Ascending aorta (tissue), 2 donors: ENCODE results near the gene CIBAR2. TPM values are rescaled to one million over a fixed set of nuclear protein-coding genes. Genes with fewer than 3 reads are reported as not detected.
A peak's percentile ranks its signal among the peaks of the same experiment; 100 is the strongest.

Experiments used
- DNase-seq, 2 donors: peaks; one replicate each; pipeline ENCODE4 v3.0.0-alpha.2; 2019; ENCODE audit warnings: low spot score in 2 of 2
- H3K27ac ChIP-seq, 2 donors: fragments of 200-600 bp; sonication (generic); one replicate each; pipeline ENCODE4 v1.5.1; 2016 to 2017; ENCODE audit warnings: mild to moderate bottlenecking in 1 of 2
- H3K27me3 ChIP-seq: fragments of 200-600 bp; sonication (generic); one replicate; pipeline ENCODE4 v1.5.1; 2017
- H3K36me3 ChIP-seq, 2 donors: fragments of 200-600 bp; sonication (generic); one replicate each; pipeline ENCODE4 v1.5.1; 2016
- H3K4me1 ChIP-seq, 2 donors: fragments of 200-600 bp; sonication (generic); one replicate each; pipeline ENCODE4 v1.5.1; 2016 to 2017; ENCODE audit warnings: mild to moderate bottlenecking in 1 of 2
- H3K4me3 ChIP-seq, 2 donors: fragments of 200-600 bp; sonication (generic); one replicate each; pipeline ENCODE4 v1.5.1; 2016 to 2017; ENCODE audit warnings: mild to moderate bottlenecking in 1 of 2
- H3K9me3 ChIP-seq, 2 donors: fragments of 200-600 bp; sonication (generic); one replicate each; pipeline ENCODE4 v1.5.1; 2016
- intact Hi-C: fragments of 100-400 bp; cut with DNase I; formaldehyde crosslinking; loops from one replicate; pipeline ENCODE4 v1.15.1; 2023
- total RNA-seq: library from RNA; depleted of rRNA; stranded (reverse); fragments of >200 nt; gene quantifications from one replicate; pipeline ENCODE4 v1.1.0, GENCODE V29; 2016
- TF ChIP-seq, protein P1 (sequence below), 3 experiments: fragments of 200-600 bp in 2 of 3; fragments of 450-650 bp in 1 of 3; sonication (generic) in 2 of 3; IDR thresholded peaks; one replicate each; pipeline ENCODE4 v1.5.1; 2016 to 2019; ENCODE audit warnings: antibody characterized with exemption in 3 of 3, mild to moderate bottlenecking in 1 of 3, moderate library complexity in 1 of 3

CIBAR2 gene
- total RNA-seq, 1 donor from 2014 or later = not detected

DNA sequence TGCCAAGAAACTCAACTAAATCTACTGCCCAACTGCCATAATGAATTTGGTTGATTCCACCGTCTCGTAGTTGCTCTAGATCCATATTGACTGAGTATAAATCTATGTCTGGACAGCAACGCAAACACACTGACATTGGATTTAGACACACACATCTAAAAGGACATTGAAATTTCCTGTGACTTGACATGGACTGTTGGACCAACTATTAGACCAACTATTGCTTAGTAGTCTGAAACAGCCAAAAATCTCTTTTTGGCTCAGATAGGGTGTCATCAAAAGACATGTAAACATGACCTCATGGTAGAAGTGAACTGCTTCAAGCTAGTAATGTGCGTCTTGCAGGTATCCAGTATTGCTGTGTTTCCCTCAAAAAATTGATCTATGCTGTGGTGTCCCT lies 53.4 kb downstream of the CIBAR2 start:
- H3K27ac ChIP-seq = no peak overlapping the region
- H3K4me1 ChIP-seq = peaks cover 0 to 5% of the 10 kb centered on the region in 2 donors
- no peak overlapping the region for H3K4me3 ChIP-seq
- H3K36me3 ChIP-seq = no peaks in the 10 kb centered on the region
- TF ChIP-seq, protein P1, sequence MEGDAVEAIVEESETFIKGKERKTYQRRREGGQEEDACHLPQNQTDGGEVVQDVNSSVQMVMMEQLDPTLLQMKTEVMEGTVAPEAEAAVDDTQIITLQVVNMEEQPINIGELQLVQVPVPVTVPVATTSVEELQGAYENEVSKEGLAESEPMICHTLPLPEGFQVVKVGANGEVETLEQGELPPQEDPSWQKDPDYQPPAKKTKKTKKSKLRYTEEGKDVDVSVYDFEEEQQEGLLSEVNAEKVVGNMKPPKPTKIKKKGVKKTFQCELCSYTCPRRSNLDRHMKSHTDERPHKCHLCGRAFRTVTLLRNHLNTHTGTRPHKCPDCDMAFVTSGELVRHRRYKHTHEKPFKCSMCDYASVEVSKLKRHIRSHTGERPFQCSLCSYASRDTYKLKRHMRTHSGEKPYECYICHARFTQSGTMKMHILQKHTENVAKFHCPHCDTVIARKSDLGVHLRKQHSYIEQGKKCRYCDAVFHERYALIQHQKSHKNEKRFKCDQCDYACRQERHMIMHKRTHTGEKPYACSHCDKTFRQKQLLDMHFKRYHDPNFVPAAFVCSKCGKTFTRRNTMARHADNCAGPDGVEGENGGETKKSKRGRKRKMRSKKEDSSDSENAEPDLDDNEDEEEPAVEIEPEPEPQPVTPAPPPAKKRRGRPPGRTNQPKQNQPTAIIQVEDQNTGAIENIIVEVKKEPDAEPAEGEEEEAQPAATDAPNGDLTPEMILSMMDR (IDR thresholded peaks at IDR 0.05) = no peak
- no peak for DNase-seq
- H3K27me3 ChIP-seq = no peaks in the 10 kb centered on the region
- intact Hi-C loops = no loop called here
- no peaks in the 10 kb centered on the region for H3K9me3 ChIP-seq

DNA sequence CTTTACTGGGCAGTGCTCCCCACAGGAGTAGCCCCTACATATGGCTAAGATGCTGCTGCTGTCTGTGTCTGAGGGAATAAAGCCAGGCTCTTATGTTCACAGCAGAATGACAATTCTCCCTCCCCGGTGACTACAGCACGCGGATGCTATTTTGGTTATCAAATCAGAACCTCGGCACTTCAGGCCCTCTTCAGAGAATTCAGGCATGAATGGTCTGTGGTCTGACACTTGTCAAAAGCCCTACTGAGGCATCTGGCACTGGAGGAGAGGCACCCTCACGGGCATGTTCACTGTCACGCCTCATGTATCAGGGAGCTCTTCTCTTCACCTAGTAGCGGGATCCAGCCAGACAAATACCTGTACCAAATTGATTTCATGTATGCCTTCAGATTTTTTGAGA lies 54.3 kb downstream of the CIBAR2 start:
- intact Hi-C loops = no loop called here
- TF ChIP-seq, protein P1 (IDR thresholded peaks at IDR 0.05) = no peak

DNA sequence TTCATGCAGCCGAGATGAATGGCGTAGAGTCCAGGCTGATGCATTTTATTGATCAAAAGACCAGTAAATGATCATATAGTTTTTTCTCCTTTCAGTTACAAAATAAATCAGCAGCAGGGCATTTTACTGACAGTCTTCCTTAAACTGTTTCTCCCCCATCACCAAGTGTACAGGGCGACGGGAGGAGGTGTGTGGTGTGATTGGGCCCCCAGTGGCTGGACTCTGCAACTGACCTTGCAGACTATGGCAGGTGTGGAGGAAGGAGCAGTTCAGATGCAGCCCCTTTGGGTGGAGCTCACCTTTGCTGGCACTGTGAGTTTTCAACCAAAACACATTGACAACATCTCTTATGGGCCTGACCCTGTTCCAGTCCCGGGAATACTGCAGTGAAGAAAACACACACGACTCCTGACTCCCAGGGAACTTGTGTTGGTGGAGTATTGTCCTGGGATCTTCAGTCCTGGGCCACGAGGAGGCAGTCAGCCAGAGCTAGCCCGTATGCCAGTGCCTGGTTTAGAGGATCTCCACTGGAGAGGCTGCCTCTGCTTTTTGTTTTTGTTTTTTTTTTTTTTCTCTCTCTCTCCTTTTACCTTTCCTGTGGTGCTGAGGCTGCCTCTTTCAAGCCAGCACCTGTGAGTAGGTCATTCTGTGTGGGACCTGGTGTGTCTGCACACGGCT lies 54.9 kb downstream of the CIBAR2 start:
- H3K9me3 ChIP-seq = no peaks in the 10 kb centered on the region
- peaks cover 0 to 5% of the 10 kb centered on the region in 2 donors for H3K4me1 ChIP-seq
- no peak for DNase-seq
- H3K36me3 ChIP-seq = no peaks in the 10 kb centered on the region
- intact Hi-C loops = no loop called here
- no peak overlapping the region for H3K4me3 ChIP-seq
- no peak overlapping the region for H3K27ac ChIP-seq
- no peaks in the 10 kb centered on the region for H3K27me3 ChIP-seq
- TF ChIP-seq, protein P1 (IDR thresholded peaks at IDR 0.05) = no peak

More for the DNA sequence above, 54.3 kb downstream of the CIBAR2 start:
- Histone ChIP-seq H3K4me1 (peaks cover 0 to 5% of the 10 kb centered on the region in 2 donors), H3K36me3 (no peaks in the 10 kb centered on the region), H3K4me3 (no peak overlapping the region), H3K9me3 (no peaks in the 10 kb centered on the region), H3K27me3 (no peaks in the 10 kb centered on the region), H3K27ac (no peak overlapping the region)
- no peak for DNase-seq

DNA sequence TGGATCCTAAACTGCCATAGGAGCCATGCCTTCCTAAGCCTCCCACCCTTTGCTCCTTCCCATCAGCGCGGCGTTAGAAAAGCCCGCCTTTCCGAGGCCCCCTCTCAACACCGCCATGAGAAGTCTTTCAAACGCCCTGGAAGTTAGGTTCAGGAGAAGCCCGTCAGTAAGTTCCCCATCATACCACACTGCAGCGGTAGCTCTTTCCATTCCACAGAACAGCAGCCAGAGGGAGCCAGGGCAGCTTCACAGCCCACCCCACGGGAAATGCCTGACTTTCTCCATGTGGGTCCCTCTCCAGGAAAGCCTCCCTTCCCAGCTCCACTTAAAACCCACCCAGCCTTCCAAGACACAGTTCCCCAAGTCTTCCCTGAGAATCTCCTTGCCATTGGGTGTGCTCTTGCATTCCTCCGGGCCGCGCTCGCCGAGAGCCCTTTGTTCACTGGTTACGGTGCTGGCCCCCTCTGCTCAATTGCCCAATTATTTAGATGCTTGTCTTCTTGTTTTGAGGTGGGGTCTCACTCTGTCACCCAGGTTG lies 56.0 kb downstream of the CIBAR2 start:
- H3K4me3 ChIP-seq = peak overlapping the region in 1 of 2 donors; percentile 37
- no peaks in the 10 kb centered on the region for H3K9me3 ChIP-seq
- no peaks in the 10 kb centered on the region for H3K36me3 ChIP-seq
- TF ChIP-seq, protein P1 (IDR thresholded peaks at IDR 0.05) = peak in 1 of 3 experiments; percentile 18
- DNase-seq = no peak
- H3K27ac ChIP-seq = peak overlapping the region; percentile 23 to 40
- no peaks in the 10 kb centered on the region for H3K27me3 ChIP-seq
- intact Hi-C loops = no loop called here
- H3K4me1 ChIP-seq = peaks cover 0 to 5% of the 10 kb centered on the region in 2 donors

DNA sequence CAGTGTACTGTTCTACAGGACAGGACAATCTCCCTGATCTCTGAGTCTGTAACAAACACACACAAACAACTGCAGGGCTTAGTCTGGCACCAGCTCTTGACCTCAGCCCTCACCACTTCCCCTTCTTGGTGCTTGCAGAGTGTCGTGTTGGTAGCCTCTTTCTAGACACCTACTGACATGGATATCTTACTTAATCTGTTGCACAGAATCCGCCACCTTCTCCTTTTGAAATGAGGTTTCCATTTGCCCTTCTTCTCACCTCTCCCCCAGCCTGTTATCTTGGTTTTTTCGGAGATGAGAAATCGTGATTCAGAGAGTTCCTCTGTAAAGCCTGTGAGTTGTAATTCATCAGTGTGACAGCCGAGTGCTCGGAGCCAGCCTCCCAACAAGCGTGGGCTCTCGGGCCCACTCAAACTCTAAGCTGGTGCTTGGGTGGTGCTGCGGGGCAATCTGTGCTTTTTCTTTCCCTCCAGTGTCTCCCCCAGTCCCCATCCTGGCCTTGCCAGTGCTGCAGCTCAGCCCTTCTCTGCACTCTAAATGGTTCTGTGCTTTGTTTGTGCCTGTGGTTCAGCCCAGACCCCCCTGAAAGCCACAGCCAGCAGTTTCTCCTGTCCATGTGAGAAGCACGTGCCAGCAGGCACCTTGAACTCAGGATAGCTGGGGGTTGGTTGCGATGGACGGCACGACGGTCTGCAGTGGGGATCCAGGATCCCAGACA lies 56.6 kb downstream of the CIBAR2 start:
- Histone ChIP-seq H3K36me3 (no peaks in the 10 kb centered on the region), H3K27ac (peak overlapping the region; percentile 23 to 40), H3K4me1 (peaks cover 0 to 7% of the 10 kb centered on the region in 2 donors), H3K9me3 (no peaks in the 10 kb centered on the region), H3K4me3 (peak overlapping the region; percentile 22 to 37), H3K27me3 (no peaks in the 10 kb centered on the region)
- TF ChIP-seq, protein P1 (IDR thresholded peaks at IDR 0.05) = no peak
- peak; percentile 49 to 82 for DNase-seq
- intact Hi-C loops = no loop called here
